SK-N-SH (cell line): ENCODE data around the gene LAPTM5.

Experiments used
- RFX5 ChIP-seq: IDR thresholded peaks from 2 replicates; pipeline ENCODE4 v1.6.1; 2012; ENCODE audit warnings: mild to moderate bottlenecking, improper control_type of control experiment, low read length
- TEAD4 ChIP-seq: IDR thresholded peaks from 2 replicates; pipeline ENCODE4 v1.4.0; 2012; ENCODE audit warnings: mild to moderate bottlenecking, borderline replicate concordance; ENCODE audit not compliant: insufficient read depth

GRCh38 chr1:30732277-30732996 lies 25.1 kb downstream of the LAPTM5 start:
- no peak for TF ChIP-seq TEAD4
- no peak for TF ChIP-seq RFX5
